ENCODE results near the gene SEMA3D.

The SEMA3D gene

DNA sequence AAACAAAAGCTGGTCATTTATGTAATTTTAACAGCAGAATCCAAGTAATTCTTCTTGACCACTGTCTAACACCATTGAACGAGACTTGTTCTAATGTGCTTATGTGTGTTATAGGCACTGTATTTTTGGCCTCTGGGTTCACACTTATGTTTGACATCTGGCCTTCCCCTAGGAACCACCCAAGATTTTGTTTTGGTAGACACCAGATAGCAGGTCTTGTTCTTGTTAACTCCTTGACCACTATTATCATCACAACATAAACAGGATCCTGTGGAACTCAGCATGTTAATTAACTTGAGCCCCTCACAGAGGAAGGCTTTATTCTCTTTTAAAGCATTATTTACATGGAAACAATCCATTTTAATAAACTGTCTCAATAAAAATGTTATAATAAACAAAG, 167.7 kb downstream of the SEMA3D start:
- TF ChIP-seq, protein P1, sequence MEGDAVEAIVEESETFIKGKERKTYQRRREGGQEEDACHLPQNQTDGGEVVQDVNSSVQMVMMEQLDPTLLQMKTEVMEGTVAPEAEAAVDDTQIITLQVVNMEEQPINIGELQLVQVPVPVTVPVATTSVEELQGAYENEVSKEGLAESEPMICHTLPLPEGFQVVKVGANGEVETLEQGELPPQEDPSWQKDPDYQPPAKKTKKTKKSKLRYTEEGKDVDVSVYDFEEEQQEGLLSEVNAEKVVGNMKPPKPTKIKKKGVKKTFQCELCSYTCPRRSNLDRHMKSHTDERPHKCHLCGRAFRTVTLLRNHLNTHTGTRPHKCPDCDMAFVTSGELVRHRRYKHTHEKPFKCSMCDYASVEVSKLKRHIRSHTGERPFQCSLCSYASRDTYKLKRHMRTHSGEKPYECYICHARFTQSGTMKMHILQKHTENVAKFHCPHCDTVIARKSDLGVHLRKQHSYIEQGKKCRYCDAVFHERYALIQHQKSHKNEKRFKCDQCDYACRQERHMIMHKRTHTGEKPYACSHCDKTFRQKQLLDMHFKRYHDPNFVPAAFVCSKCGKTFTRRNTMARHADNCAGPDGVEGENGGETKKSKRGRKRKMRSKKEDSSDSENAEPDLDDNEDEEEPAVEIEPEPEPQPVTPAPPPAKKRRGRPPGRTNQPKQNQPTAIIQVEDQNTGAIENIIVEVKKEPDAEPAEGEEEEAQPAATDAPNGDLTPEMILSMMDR (conservative IDR thresholded peaks at IDR 0.05; ENCODE audit: low read depth) = no peak
- ChIA-PET CTCF (interaction anchor here (0.6 kb wide), 1 partner anchor 11 kb away, joined by 3 read pairs; no protein-coding TSS in a partner anchor), POLR2A (ENCODE audit: low non-redundant PET) (no interaction called here)
- no peak for DNase-seq (ENCODE audit: low spot score)
- H3K27ac ChIP-seq = no peak overlapping the region

DNA sequence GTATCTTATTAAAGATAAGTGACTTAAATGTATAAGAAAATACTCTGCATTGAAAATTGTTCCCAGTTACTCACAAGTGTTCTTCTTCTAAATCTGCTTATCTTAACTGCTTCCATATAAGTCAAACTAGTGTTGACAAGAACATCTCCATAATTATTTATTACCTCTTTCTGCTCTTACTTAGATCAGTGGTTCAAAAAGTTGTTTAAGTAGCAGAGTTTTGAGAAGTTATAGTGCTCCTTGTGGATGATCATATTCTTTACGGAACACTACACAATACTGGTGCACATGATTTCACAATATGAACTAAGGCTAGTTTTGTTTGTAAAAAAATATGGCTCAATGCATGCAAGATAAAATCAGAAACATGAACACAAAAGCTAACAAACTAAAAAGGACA, 168.4 kb downstream of the SEMA3D start:
- no peak for DNase-seq (ENCODE audit: low spot score)
- POLR2A ChIA-PET (ENCODE audit: low non-redundant PET) = no interaction called here
- H3K27ac ChIP-seq = no peak overlapping the region
- TF ChIP-seq, protein P1 (conservative IDR thresholded peaks at IDR 0.05; ENCODE audit: low read depth) = no peak
- CTCF ChIA-PET = interaction anchor here (0.6 kb wide), 2 partner anchors 12 to 803 kb away, joined by 3 to 4 read pairs; no protein-coding TSS in a partner anchor

DNA sequence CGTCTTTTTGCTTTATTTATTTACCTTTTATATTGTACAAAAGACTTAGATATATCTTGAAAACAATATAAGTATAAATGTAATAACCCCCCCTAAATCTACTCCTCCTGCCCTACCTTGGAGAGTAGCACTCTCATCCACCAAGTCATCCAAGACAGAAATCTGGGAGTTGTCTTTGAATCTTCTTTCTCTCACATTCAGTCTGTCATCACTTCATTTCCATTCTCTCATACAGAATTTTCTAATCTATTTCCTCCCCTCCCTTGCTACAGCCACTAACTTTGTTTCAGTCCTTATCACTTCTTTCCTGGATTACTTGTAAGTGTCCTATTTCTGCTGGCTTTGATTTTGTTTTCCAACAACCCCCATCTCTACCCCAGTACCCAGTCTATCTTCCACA, 170.6 kb downstream of the SEMA3D start:
- DNase-seq (ENCODE audit: low spot score) = no peak
- ChIA-PET CTCF (no interaction called here), POLR2A (ENCODE audit: low non-redundant PET) (no interaction called here)
- H3K27ac ChIP-seq = no peak overlapping the region
- TF ChIP-seq, protein P1 (conservative IDR thresholded peaks at IDR 0.05; ENCODE audit: low read depth) = no peak

DNA sequence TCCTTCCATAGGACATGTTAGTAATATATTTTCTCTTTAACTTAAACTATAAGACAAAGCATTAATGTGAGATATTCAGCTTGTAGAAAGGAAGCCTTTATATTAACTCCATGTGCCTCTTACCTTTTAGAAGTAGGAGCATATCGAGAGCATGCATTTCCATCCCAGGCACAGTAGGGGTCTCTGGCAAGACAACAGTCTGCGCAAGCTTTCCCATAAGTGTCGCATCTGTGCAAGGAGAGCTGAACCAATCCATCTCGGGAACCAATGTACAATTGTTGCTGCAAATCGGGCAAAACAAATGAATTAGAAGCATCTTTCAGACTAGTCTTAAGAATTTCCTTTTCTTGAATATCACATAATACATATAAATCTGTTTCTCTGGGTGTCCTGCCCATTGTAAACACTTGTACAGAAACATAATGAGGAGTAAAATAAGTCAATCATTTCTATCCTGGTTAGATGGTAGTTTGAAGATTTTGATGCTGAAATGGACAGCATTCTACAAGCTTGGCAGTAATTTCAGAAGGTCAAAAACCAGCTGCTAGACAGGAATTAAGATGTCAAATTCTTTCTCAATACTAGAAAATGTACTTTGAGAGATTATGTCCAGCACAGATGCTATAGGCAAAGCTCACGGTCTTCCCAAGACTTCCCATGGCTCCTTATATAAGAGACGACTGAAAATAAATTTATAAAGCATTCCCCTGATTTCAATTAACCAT, 171.8 kb downstream of the SEMA3D start:
- ChIA-PET CTCF (no interaction called here), POLR2A (ENCODE audit: low non-redundant PET) (no interaction called here)
- H3K27ac ChIP-seq = no peak overlapping the region
- TF ChIP-seq, protein P1 (conservative IDR thresholded peaks at IDR 0.05; ENCODE audit: low read depth) = no peak
- DNase-seq (ENCODE audit: low spot score) = no peak

DNA sequence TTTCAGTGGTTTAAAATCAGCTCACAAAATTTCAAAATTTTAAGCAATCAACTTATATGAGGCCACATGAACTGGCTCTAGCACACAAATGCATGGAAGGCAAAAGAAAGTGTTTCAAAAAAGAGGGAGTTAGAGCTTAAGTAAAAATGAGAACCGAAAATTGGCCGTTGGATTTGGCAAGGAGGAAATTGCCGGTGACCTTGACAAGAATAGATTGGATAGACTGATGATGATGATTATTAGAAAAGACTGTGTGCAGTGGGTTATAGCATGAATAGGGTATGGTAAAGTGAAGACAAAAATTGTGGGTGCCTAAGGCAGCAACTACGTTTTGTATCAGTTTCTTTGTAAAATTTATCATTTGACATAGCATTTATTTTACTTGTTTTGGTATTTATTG, 175.7 kb downstream of the SEMA3D start:
- TF ChIP-seq, protein P1 (conservative IDR thresholded peaks at IDR 0.05; ENCODE audit: low read depth) = no peak
- ChIA-PET POLR2A (ENCODE audit: low non-redundant PET) (no interaction called here), CTCF (no interaction called here)
- no peak overlapping the region for H3K27ac ChIP-seq
- DNase-seq (ENCODE audit: low spot score) = no peak

DNA sequence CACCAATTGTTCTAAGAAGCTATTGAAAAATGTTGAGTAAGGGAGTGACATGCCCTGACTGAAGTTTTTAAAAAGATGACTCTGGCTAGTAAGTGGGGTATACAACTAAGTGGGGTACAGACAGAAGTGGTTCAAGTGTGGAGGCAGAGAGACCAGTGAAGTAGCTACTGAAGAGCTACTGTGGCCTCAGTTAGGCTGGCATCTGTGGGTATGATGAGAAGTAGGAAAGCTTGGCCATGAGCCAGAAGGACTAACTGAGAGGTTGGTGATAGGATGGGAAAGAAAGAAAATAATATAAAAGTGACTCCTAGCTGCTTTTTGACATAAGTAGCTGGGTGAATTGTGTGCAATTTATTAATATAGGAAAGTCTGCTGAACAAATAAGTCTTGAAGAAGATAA, 176.6 kb downstream of the SEMA3D start:
- ChIA-PET CTCF (interaction anchor here (0.8 kb wide), 1 partner anchor 1076 kb away, joined by 3 read pairs; no protein-coding TSS in a partner anchor), POLR2A (ENCODE audit: low non-redundant PET) (no interaction called here)
- TF ChIP-seq, protein P1 (conservative IDR thresholded peaks at IDR 0.05; ENCODE audit: low read depth) = no peak
- H3K27ac ChIP-seq = no peak overlapping the region
- no peak for DNase-seq (ENCODE audit: low spot score)

All from RWPE1 (cell line).